NCI-H446 treated with DMSO at 0.1 percent for 48 hours (cell line): ENCODE results near the gene CDKAL1.
"Not testable (repeated sequence)": the region's sequence is repeated elsewhere in the genome, so short reads cannot be mapped to it uniquely, and the experiment has no call there.

Experiments used
- DNase-seq: peaks from one replicate; lab custom pipeline; 2025; lab: John Stamatoyannopoulos, UW

The CDKAL1 gene

DNA sequence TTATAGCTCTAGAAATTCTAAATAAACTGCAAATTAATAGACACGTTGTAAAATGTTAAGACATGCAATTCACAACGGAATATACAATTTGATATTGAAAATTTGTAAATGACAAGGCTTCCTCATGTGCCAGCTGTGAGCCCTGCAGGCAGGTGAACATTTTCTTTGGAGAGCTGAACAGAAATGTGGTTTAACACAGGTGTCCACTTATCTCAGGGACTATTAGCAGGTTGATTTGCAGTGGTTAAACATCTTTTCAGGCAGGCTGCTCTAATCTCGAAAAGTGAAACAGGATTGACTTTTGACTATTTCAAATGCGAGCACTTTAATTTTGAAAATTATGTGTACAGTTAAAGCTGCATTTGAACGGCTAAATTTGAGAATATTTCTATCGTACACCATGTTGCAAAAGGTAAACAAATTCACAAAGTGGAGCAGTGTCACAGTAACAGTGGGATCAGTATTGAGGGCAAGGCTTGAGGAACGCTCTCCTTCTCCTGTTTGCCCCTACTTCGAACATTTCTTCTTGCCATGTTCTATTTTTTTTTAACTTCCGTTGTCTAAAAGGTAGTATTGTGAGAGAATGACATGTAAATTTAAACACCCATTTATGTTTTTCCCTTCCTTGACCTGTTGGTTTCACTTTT is 210.8 kb downstream of the CDKAL1 start:
- no peak for DNase-seq

DNA sequence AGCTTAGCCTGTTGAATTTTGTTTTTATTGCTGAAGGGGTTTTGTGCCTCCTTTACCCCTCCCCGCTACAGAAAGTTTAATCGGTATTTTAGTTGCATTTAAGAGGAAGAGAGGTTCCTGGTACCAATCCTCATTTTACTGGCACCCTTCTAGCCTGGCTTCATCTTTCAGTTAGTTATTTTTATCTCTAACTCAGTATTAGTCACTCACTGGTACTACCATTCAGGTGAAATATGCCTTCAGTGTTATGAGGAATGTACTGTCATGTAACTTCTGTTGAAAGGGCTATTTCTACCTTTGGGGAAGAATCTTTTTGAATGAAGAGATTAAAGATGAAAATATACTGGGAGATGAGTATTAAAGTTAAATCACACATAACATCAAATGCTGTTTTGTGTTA is 211.8 kb downstream of the CDKAL1 start:
- DNase-seq: no peak

DNA sequence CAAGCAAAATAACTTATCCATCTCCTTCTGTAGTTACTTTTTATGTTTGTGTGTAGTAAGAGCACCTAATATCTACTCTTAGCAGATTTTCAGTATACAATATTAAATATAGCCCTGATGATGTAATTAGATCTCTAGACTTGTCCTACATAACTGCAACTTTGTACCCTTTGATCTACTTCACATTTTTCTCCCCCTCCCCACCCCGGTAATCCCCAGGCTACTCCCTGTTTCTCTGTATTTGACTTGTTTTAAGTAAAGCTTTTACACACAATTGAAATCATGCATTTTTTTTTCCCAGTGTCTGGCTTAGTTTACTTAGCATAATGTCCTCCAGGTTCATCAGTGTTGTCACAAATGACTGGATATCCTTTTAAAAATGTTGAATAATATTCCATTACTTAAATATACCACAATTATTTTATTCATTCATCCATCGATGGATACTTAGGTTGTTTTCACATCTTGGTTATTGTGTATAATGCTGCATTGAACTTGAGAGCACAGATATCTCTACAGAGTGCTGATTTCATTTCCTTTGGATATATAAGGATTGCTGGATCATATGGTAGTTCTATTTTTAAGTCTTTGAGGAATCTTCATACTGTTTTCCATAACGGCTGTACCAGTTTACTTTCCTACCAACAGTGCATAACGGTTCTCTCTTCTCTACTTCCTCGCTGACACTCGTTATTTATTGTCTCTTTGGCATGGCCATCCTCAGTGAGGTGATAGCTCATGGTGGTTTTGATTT is 212.7 kb downstream of the CDKAL1 start:
- DNase-seq: no peak

DNA sequence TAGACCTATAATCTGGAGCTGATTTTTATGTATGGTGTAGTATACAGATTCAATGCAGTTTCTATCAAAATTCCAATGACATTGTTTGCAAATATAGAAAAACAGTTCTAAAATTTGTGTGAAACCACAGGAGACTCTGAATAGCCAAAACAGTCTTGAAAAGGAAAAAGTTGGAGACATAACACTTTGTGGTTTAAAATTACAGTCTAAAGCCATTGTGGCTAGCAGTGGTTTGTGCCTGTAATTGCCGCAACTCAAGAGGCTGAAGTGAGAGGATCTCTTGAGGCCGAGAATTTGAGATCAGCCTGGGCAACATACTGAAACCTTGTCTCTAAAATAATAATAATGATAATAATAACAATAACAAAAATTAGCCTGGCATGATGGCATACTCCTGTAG is 213.7 kb downstream of the CDKAL1 start:
- DNase-seq: no peak

DNA sequence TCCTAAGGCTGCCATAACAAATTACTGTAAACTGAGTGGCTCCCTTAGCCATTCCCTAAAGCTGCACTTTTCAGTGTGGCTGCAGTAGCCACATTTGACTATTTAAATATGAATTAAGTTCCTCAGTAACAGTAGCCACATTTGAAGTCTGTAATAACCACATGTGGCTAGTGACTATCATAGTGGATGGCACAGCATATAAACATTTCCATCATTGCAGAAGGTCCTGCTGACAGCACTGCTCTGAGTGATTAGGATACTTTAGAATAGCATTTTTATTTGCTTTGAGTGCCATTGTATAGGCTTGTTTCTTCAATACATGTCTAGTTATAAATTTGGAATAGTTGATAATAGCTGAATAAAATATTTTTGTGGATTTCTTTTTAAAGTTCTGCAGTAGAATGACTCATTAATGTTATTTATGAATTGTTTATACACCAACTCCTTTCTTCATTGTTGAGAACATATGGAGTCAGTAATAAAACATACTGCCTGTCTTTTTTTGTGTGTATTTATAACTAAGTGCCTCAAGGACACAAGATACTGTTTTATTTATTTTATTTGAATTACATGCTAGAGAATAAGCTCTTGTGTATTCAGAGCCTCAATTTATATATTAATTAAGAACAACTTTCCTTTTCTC is 217.2 kb downstream of the CDKAL1 start:
- DNase-seq: no peak

DNA sequence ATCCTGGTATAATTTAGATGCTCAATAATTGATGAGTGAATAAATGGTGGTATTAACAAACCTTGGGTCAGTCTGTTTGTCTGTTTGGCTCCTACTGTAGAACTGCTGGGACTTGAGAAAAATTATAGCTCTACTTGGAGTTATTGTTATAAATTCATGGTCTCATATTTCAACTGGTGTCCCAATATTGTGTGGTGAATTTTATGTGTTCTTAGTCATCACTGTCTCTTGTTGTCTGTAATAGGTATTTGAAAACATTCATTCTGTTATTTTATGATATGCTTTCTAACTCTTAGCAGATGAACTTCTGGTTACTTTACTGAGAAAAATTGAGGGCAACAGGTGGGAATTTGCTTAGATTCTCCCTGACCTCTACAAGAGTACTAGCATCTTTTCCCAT is 221.4 kb downstream of the CDKAL1 start:
- no peak for DNase-seq

DNA sequence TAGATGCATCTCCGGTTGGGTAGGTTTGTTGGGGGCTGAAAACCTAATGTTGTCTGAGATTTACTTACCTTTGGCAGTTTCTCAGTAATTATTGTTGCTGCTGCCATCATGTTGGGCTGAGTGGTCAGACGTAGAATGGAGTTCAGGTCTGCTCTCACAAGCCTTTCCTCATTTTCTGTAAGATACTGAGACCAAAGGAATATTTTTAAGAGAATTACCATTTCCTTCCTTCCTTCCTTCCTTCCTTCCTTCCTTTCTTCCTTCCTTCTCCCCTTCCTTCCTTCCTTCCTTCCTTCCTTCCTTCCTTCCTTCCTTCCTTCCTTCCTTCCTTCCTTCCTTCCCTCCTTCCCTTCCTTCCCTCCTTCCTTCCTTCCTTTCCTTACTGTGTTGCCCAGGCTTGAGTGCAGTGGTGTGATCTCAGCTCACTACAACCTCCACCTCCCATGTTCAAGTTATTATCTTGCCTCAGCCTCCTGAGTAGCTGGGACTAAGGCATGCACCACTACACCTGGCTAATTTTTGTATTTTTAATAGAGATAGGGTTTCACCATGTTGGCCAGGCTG is 222.4 kb downstream of the CDKAL1 start:
- not testable (repeated sequence) for DNase-seq

DNA sequence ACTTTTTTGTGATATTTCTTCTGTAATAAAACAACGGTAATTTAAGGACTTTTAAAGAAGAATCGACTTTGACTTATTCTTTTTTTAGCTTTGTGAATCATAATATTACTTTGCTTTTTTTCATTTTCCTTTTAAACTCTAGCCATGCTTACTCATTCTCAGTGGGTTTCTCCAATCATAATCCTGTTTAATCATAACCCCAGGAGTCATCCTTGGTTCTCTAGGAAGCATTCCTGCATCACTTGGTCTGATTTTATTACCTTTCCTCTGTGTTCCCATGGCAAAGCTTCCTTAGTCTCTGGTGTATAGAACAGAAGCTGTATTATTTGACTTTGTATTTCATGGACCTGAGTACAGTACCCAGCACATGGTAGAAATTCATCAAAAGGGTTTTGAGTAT is 223.5 kb downstream of the CDKAL1 start:
- no peak for DNase-seq

DNA sequence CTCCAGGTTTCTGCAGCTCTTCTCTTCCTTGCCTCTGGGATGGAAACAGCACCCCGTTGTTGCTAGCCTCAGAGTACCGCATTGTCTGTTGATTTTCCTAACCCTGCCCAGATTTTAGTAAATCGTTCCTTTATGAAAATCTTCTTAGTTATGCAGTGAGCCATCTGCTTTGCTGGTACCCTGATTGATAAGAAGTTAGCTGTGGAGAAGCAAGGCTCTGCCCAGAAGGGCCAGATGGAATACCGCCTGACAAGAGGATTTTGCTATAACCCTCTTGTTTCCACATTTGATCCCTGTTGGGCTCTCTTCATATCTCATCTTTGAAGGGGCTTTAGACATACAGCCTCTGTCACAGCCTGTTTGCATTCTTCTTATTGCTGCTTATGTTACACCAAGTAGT is 229.0 kb downstream of the CDKAL1 start:
- DNase-seq: peak; percentile 22

DNA sequence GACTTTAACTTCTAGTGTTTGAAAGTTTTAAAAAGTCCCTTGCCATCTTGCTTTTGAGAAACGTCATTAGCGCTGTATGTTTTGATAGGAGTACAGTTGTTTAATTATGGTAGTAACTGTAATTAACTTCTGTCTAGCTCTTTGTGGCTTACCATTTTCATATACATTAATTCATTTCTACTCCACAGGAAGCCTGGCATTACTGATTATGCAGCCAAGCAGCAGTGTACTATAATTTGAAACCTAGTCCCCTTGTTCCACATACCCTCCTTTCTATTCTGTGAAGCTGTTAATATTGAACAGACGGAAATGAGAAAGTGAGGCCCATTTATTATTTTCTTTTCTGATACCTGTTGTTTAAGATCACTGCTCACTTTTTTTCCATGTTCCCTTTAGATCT is 235.4 kb downstream of the CDKAL1 start:
- DNase-seq: no peak

DNA sequence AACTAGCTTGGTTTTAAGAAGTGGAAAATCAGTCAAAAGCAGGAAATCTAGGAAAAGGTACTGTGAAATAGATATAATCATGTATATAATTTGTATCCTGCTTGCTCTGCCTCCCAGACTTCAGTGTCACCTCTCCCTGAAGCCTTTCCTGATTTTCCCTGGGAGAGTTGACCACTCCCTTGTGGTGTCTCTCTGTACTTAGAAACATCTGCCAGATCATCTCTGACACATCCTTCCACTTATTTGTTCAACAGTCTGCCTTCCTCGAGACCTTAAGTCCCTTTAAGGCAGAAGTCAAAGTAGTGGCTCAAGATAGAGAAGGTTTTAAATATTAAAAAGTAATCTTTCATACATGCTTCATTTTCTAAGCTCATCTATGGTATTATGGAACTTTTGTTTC is 236.5 kb downstream of the CDKAL1 start:
- DNase-seq: no peak

DNA sequence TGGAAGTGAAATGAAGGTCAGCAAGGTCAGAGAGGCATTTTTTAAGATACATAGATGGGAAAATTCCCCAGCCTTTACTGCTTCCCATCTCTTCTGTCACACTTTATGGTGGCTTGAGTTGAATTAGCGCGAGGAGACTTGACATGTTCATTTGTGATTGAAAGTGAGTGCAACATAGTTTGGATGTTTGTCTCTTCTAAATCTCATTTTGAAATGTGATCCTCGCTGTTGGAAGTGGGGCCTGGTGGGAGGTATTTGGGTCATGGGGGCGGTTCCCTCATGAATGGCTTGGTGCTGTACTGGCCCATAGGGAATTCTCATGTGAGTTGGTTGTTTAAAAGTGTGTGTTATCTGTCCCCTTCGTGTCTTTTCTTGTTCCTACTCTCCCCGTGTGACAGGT is 237.2 kb downstream of the CDKAL1 start:
- no peak for DNase-seq

DNA sequence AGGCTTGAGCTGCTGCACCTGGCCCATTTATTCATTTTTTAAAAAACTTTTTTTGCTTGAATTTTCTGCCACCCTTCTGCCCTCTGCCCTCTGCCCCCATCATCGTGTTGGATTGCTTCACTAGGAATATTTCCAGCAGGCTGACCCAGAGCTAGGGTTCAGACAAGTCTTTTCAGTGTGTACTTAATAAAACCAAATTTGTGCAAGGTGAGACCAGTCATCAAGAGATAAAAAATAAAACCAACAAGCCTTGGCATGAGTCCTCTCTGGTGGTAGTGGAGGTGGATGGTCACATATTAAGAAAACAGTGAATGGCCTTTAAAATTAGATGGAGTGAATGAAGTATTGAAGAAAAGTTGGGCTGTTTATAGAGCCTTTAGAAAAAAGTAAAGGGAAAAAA is 239.6 kb downstream of the CDKAL1 start:
- no peak for DNase-seq

DNA sequence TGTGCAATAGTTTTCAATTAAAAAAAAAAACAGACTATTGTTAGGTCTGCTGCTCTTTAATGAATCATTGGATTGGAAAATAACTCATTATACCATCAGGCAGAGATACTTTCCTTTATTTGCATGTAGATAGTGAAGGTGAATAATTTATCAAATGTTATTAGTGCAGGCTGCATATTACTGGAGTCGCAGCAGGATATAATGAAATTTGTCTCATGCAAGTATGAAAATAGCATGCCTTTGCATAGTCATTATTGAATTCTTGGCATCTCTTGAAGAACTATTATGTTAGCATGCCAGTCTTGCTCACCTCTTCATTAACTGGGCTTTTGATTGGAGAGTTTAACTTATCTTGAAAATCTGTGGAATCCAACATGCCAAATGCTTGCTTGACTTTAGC is 241.7 kb downstream of the CDKAL1 start:
- no peak for DNase-seq

DNA sequence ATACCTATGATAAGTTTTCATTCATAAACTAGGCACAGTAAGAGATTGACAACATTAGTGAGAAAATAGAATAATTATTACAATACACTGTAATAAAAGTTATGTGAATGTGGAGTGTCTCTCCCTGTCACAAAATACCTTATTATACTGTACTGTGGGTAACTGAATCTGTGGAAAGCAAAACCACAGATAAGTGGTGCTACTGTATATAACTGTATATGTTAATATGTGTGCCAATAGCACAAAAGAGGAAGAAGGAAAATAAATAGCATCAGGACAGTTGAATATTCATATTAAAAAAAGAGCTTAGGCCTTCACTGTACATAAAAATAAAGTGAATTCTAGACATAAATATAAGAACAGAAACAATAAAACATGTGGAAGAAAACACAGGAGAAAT is 243.5 kb downstream of the CDKAL1 start:
- no peak for DNase-seq

DNA sequence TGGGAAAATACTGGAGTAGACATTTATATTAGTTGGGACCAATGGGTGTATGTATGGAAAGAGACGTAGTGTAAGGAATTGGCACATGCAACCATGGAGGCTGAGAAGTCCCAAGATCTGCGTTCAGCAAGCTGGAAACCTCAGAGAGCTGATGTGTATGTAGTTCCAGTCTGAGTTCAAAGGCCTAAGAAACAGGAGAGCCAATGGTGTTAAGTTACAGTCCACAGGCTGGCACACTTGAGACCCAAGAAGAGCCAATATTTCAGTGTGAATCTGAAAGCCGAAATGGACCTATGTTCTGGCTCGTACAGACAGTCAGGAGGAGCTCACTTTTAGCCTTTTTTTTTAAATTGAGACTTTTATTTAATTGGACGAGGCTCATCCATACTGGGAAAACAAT is 244.2 kb downstream of the CDKAL1 start:
- no peak for DNase-seq

DNA sequence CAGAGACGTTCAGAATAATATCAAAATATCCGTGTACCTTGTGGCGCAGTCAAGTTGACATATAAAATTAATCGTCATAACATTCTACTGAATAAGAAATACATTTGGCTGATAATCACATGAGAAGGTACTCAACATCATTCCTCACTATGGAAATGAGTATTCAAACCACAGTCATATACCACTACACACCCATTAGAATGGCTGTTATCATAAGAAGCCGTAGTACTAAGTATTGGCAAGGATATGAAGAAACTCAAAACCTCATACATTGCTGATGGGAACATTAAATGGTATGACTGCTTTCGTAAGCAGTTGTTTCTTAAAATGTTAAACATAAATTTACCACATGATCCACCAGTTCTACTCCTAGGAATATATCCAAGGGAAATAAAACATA is 244.7 kb downstream of the CDKAL1 start:
- DNase-seq: no peak

DNA sequence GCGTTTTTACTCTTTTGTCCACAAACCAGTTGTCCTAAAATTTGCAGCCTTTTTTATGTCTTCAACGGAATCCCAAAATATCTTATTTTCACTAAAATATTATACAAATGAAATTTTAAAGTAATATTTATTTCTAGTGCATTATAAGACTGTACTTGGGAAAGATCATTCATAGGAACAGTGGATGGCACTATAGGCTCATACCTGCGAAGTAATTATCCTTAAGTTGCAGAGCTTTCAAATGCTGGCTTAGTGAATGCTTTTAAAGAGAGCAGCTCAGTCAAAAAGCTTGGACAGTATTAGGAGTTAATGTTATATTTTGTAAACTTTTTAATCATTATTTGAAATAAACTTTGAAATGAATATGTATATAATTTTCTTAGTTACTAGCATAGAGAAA is 254.9 kb downstream of the CDKAL1 start:
- no peak for DNase-seq

DNA sequence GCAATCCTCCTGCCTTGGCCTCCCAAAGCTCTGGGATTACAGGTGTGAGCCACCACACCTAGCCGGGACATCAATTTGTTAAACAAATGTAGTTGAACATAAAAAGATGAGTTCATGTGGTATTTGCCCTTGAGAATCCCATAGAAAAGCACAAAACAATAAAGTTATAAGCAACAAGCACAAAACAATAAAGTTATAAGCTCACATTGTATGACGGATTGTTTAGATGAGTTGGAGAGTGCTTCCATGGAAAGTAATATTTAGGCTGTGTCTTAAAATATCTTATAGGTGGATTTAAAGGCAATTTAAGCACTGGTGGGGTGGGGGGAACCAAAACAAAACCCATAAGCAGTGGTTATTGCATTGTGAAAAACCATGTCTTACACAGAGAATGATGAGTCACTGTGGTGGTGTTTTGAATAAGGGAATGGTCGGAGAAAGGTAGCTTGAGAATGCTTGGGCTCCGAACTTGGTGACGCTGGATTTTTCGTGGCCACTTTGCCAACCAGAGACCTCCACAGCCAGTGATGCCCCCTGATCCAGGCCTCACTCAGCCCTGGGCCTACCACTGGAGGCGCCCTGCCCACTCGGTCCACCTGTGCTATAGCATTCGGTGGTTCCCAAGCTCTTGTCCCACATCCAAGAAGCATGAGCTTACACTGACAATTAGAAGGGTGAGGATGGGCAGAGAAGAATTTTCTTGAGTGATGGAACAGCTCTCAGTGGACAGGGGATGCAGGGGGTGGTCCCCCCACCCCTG is 256.0 kb downstream of the CDKAL1 start:
- no peak for DNase-seq

DNA sequence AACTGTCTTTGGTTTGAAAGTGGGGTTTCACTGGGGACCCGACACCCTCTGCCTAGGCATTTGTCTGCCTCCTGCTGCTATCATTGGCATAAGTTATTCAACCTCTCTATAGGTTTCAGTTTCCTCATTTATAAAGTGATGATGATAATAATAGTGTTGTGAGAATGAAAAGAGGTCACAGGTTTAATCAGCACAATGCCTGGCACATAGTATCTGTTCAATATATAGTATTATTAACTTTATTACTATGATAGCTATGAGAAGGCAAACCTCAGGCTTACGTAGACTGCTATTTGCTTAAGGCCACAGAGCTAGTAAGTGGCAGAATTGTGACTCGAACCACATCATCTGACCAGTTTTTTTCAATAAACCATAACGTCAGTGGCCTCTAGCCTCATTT is 256.8 kb downstream of the CDKAL1 start:
- no peak for DNase-seq

DNA sequence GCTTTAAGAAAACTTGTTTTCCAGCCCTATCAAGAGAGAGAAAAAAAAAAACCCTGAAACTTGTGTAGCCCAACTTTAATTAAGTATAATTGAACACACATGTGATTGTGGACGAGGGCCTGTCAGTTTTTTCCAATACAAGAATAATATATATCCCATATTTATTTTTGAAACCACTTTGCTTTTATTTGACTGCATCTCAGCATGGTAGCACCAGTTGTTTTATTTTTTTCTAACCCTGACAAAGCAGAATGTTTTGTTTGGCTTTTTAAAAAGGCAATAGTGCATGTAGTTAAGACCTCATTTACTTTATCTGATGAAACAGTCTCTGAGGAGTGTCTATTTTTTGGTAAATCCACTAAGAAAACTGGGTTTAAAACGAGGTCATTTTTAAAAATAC is 257.7 kb downstream of the CDKAL1 start:
- peak; percentile 61 for DNase-seq

DNA sequence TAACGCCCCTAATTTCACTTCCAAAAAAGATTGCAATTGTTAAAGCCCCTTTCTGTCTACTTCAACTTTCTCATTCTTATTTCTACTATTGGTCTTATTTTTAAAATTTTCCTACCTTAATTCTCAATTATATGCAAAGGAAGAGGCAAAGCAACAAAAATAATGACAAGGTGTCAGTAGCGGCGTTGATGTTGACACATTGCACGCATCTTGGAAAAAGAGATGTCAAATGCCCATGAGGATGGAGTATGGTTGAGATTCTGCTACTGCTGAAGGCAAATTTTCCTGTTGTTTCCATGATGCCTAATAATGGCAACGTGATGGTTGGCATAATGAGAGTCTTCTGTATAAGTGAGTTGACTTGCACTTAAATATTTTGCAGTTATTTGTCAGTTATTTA is 258.9 kb downstream of the CDKAL1 start:
- DNase-seq: no peak
